Myometrial cell (primary cell): ENCODE results near the gene FIBIN. TPM values are rescaled to one million over a fixed set of nuclear protein-coding genes. Genes with fewer than 3 reads are reported as not detected.

Source experiments
- total RNA-seq: library from RNA; depleted of rRNA; stranded (reverse); fragments of >200 nt; gene quantifications from 2 replicates; pipeline ENCODE4 v1.2.3, GENCODE V29; 2015

The FIBIN gene
- 66.0 and 74.6 TPM in 2 replicates for total RNA-seq

GRCh38 chr11:26993965-26994457 lies at the start of gene FIBIN:
TSS of gene FIBIN (plus strand) at chr11:26994112. CDS start at chr11:26994527, 415 bp downstream.

DNA sequence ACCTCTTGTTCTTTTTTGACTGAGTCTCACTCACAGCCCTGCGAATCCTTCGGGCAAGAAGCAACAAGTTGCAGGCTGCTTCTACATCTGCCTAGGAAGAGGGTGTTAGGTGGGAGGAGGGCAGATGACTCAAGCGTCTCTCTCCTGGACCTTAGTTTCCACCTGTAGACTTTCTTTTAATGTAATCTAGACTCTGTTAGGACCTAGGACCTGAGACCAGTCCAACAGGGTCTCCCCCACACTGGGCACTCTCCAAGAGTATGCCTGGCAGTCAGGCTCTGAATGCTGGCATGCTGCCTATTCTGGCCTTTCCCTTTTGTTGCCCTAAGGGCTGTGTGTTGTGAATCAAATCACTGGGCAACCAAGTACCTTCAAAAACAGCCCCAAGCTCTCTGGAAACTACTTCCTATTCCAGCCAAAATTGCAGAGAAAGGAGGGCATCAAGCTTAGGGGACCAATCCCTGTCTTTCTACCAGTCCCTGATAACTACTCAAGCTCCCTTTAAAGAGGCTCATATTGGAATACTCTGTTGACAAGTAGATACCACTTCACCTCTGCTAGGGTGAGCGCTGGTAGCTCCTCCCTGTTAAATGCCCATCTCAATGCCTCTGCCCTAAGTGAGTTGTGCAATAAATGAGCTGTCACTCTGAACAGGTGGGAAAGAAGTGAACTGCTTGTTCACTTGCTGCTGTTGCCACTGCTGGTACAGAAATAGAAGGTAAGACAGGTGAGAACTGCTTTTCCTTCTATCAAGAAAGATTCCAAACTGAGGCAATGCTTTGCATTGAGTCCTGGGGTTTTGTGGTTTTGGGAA lies 46.6 kb downstream of the FIBIN start, which contains the start of gene BBOX1:
Gene BBOX1 (plus strand): TSS at position 514 of the 814 bp plus-strand sequence. CDS start 14,616 bp downstream, outside the sequence.

Other genes starting within 250 kb of the FIBIN start
- gene BBOX1, start 46.7 kb downstream of the FIBIN start, total RNA-seq = not detected in 2 replicates